ENCODE measurements around the gene GPR148. TPM values are rescaled to one million over a fixed set of nuclear protein-coding genes. Genes with fewer than 3 reads are reported as not detected.
A peak's percentile ranks its signal among the peaks of the same experiment; 100 is the strongest.

GPR148 gene
- total RNA-seq, 1 experiment from 2014 or later: not detected

DNA sequence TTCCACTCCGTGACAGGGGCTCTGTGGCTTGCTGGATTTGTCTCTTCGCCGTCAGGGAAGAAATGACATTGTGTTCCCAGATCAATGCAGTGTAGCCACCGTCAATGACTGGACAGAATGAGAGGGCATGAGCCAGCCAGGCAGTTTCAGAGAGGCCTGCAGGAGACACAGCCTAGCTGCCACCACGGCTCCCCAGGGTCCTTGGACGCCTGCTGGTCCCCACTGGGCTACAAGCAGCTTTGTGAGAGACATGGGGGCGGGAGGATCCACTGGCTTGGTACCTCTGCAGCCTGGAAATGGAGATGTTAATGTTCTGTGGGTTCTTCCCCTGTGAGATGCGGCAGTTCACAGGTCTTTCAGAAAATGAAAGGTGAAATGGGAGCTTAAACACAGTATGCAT, 14.4 kb downstream of the GPR148 start:
- peak; percentile 22 for DNase-seq
- H3K27me3 ChIP-seq (ENCODE audit: insufficient read depth, low read length): no peaks in the 10 kb centered on the region
- no peaks in the 10 kb centered on the region for H3K4me1 ChIP-seq (ENCODE audit: insufficient read depth, low read length)
- no peak overlapping the region for H3K27ac ChIP-seq (ENCODE audit: insufficient read length, low read depth, low read length)
- no peak overlapping the region for H4K8ac ChIP-seq (replicated peaks; ENCODE audit: insufficient read length, low read depth, low read length)
- Mint-ChIP-seq H3K4me1 (peaks cover 17% of the 10 kb centered on the region in 2 experiments), H3K9me3 (no peaks in the 10 kb centered on the region), H3K27ac (no peak overlapping the region), H3K36me3 (ENCODE audit: insufficient read depth in 1 of 3, low read depth in 3 of 3) (no peaks in the 10 kb centered on the region), H3K4me3 (no peak overlapping the region), H3K27me3 (ENCODE audit: low read depth) (peaks cover 2% of the 10 kb centered on the region; the same call in 1 of the 2 replicates)
- H2BK120ac ChIP-seq (ENCODE audit: low read depth, low read length, poor library complexity, severe bottlenecking): no peak overlapping the region
- no peak overlapping the region for H3K4ac ChIP-seq (ENCODE audit: low read depth, low read length)
- H3K79me1 ChIP-seq (ENCODE audit: insufficient read depth, low read depth, low read length, poor library complexity, severe bottlenecking): no peaks in the 10 kb centered on the region
- H4K91ac ChIP-seq (ENCODE audit: insufficient read length, low read depth, low read length): no peak overlapping the region
- H2BK5ac ChIP-seq (ENCODE audit: insufficient read length, low read length): no peak overlapping the region
- TF ChIP-seq, protein P1, sequence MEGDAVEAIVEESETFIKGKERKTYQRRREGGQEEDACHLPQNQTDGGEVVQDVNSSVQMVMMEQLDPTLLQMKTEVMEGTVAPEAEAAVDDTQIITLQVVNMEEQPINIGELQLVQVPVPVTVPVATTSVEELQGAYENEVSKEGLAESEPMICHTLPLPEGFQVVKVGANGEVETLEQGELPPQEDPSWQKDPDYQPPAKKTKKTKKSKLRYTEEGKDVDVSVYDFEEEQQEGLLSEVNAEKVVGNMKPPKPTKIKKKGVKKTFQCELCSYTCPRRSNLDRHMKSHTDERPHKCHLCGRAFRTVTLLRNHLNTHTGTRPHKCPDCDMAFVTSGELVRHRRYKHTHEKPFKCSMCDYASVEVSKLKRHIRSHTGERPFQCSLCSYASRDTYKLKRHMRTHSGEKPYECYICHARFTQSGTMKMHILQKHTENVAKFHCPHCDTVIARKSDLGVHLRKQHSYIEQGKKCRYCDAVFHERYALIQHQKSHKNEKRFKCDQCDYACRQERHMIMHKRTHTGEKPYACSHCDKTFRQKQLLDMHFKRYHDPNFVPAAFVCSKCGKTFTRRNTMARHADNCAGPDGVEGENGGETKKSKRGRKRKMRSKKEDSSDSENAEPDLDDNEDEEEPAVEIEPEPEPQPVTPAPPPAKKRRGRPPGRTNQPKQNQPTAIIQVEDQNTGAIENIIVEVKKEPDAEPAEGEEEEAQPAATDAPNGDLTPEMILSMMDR (conservative IDR thresholded peaks at IDR 0.05): no peak
- no peak overlapping the region; the same call in 1 of the 2 replicates for H3K14ac ChIP-seq (ENCODE audit: insufficient read depth, low read length)
- H2BK20ac ChIP-seq (ENCODE audit: low read depth, low read length, poor library complexity, severe bottlenecking): no peak overlapping the region
- H2AFZ ChIP-seq (ENCODE audit: low read length): no peak overlapping the region
- WGBS (ENCODE audit: extremely low coverage, insufficient read length, low lambda C conversion rate): no CpG with 5 or more reads among the region's 8 CpGs
- no peak overlapping the region for H3K4me2 ChIP-seq (ENCODE audit: insufficient read depth, insufficient read length, low read length)
- no peaks in the 10 kb centered on the region for H3K23me2 ChIP-seq (ENCODE audit: insufficient read length, low read depth, low read length, poor library complexity, severe bottlenecking)
- H3K23ac ChIP-seq (ENCODE audit: insufficient read length, low read depth, low read length): no peak overlapping the region
- no peaks in the 10 kb centered on the region for H4K20me1 ChIP-seq (ENCODE audit: control insufficient read depth, insufficient read depth, insufficient read length)
- H2AK5ac ChIP-seq (ENCODE audit: insufficient read length, low read length): no peak overlapping the region
- no peak overlapping the region for H3K56ac ChIP-seq (ENCODE audit: insufficient read length, low read depth, low read length)
- H3K9ac ChIP-seq (ENCODE audit: extremely low read depth, insufficient read length, low read length): no peak overlapping the region
- H2BK15ac ChIP-seq (ENCODE audit: low read depth, low read length): no peak overlapping the region
- no peak overlapping the region for H3K18ac ChIP-seq (ENCODE audit: insufficient read length, low read depth, low read length)
- no peak overlapping the region for H2BK12ac ChIP-seq (ENCODE audit: insufficient read length, low read depth, low read length)
- H4K5ac ChIP-seq (ENCODE audit: insufficient read length, low read depth, low read length): no peak overlapping the region
- H3K9me3 ChIP-seq (ENCODE audit: control insufficient read depth, low read depth, low read length): no peaks in the 10 kb centered on the region
- no peaks in the 10 kb centered on the region for H3K79me2 ChIP-seq (ENCODE audit: insufficient read depth, low read length)
- no peak overlapping the region for H3T11ph ChIP-seq (ENCODE audit: low read length)

Data from H9 (cell line).